Right cardiac atrium (tissue), 5 donors: ENCODE measurements around the gene HBZ. TPM values are rescaled to one million over a fixed set of nuclear protein-coding genes. Genes with fewer than 3 reads are reported as not detected.
"Not testable (repeated sequence)": the region's sequence is repeated elsewhere in the genome, so short reads cannot be mapped to it uniquely, and the experiment has no call there.

Experiments
- ATAC-seq, 2 donors: fragments of 200-7000 bp; cut with Tn5 transposase; one replicate each; pipeline versions ENCODE4 v1.8.0 to v1.9.1; 2020; ENCODE audit warnings: moderate library complexity in 2 of 2, mild to moderate bottlenecking in 1 of 2
- DNase-seq, 3 donors: peaks; one replicate each; pipeline ENCODE4 v3.0.0-alpha.2; 2020
- H3K27ac ChIP-seq: one replicate; pipeline ENCODE4 v1.5.1; 2013; ENCODE audit warnings: mild to moderate bottlenecking, low read length, control low read depth, moderate library complexity
- H3K27me3 ChIP-seq: one replicate; pipeline ENCODE4 v1.6.1; 2013; ENCODE audit not compliant: control insufficient read depth, insufficient read depth
- H3K4me1 ChIP-seq: one replicate; pipeline ENCODE4 v1.6.1; 2013; ENCODE audit warnings: low read length; ENCODE audit not compliant: control insufficient read depth, insufficient read depth
- H3K4me3 ChIP-seq: one replicate; pipeline ENCODE4 v1.5.1; 2013; ENCODE audit warnings: low read length, control low read depth
- H3K9me3 ChIP-seq: one replicate; pipeline ENCODE4 v1.6.1; 2013; ENCODE audit warnings: low read length; ENCODE audit not compliant: control insufficient read depth
- WGBS: extraction: QIAGEN DNeasy Blood & Tissue Kit; methylation state at CpG from one replicate; pipeline ENCODE4 v1.1.7; 2013; 5-methylcytosine and 5-hydroxymethylcytosine counted together
- intact Hi-C, 4 donors: fragments of 100-400 bp; cut with DNase I; formaldehyde crosslinking; loops; one replicate each; pipeline versions ENCODE4 v1.11.0 to v1.14.0; 2022 to 2023
- polyA plus RNA-seq: library from polyadenylated mRNA; stranded (reverse); fragments of 200-250 nt; gene quantifications from one replicate; pipeline ENCODE4 v1.2.3, GENCODE V29; 2013
- total RNA-seq, 4 donors: library from RNA; stranded (reverse); fragmentation: NEBNext Ultra II Directional; extraction: Animal tissue kit (Norgen Biotek cat#: 25700); gene quantifications; one replicate each; pipeline ENCODE4 v1.2.1, GENCODE V29; 2021
- donor health status: healthy with polysubstance abuse.
- donor health status: DM: no; HTN: yes; CAD: no.
- donor health status: DM: no; HTN: no; CAD: no.
- donor health status: DM: no; HTN: yes; CAD: no; lungs with severe emphysema.
- donor health status: DM: yes; HTN: yes; CAD: no.

Gene HBZ
- total and polyA plus RNA-seq, 5 donors = not detected

- Histone ChIP-seq H3K27ac (no peak overlapping the region), H3K27me3 (no peaks in the 10 kb centered on the region), H3K4me3 (peak overlapping the region; percentile 51), H3K4me1 (no peaks in the 10 kb centered on the region), H3K9me3 (no peaks in the 10 kb centered on the region)
- WGBS = 2% methylated on average over 53 of the region's 59 CpGs
- peak; percentile 57 to 68 for ATAC-seq
- intact Hi-C loops = no loop called here
- DNase-seq = peak in 2 of 3 donors; percentile 45 to 70
Measured at GRCh38 chr16:154217-155030, 2.0 kb downstream of the HBZ start.

GRCh38 chr16:155031-155398 lies 2.6 kb downstream of the HBZ start:
- H3K27me3 ChIP-seq = no peaks in the 10 kb centered on the region
- intact Hi-C loops = no loop called here
- DNase-seq = no peak
- no peaks in the 10 kb centered on the region for H3K4me1 ChIP-seq
- ATAC-seq = no peak
- H3K4me3 ChIP-seq = peak overlapping the region; percentile 51
- H3K27ac ChIP-seq = no peak overlapping the region
- no peaks in the 10 kb centered on the region for H3K9me3 ChIP-seq
- WGBS = 63% methylated on average over 7 of the region's 7 CpGs

GRCh38 chr16:159136-159849 lies 6.8 kb downstream of the HBZ start:
- Histone ChIP-seq H3K9me3 (no peaks in the 10 kb centered on the region), H3K4me3 (no peak overlapping the region), H3K27me3 (no peaks in the 10 kb centered on the region), H3K4me1 (no peaks in the 10 kb centered on the region), H3K27ac (no peak overlapping the region)
- no peak for DNase-seq
- intact Hi-C loops = no loop called here
- ATAC-seq = no peak
- 38% methylated on average over 6 of the region's 6 CpGs for WGBS

- H3K27me3 ChIP-seq, DNase-seq, H3K9me3 ChIP-seq, ATAC-seq, intact Hi-C loops, H3K27ac ChIP-seq, H3K4me1 ChIP-seq, H3K4me3 ChIP-seq: not testable (repeated sequence)
- WGBS = 72% methylated on average over 20 of the region's 20 CpGs
Measured at GRCh38 chr16:160242-160641, 7.8 kb downstream of the HBZ start.

GRCh38 chr16:160691-161190 lies 8.3 kb downstream of the HBZ start:
- H3K27me3 ChIP-seq = no peaks in the 10 kb centered on the region
- no peak overlapping the region for H3K27ac ChIP-seq
- H3K9me3 ChIP-seq = no peaks in the 10 kb centered on the region
- ATAC-seq (no peak), DNase-seq (no peak)
- no peak overlapping the region for H3K4me3 ChIP-seq
- intact Hi-C loops = no loop called here
- H3K4me1 ChIP-seq = peaks cover 1% of the 10 kb centered on the region
- WGBS = 63% methylated on average over 18 of the region's 18 CpGs

- no peak overlapping the region for H3K27ac ChIP-seq
- H3K27me3 ChIP-seq = no peaks in the 10 kb centered on the region
- peaks cover 2% of the 10 kb centered on the region for H3K4me1 ChIP-seq
- H3K9me3 ChIP-seq = no peaks in the 10 kb centered on the region
- no peak for DNase-seq
- intact Hi-C loops = no loop called here
- ATAC-seq = no peak
- 85% methylated on average over 13 of the region's 13 CpGs for WGBS
- H3K4me3 ChIP-seq = no peak overlapping the region
Measured at GRCh38 chr16:162271-162991, 10.0 kb downstream of the HBZ start.

GRCh38 chr16:163139-163538 lies 10.7 kb downstream of the HBZ start:
- H3K4me3 ChIP-seq, intact Hi-C loops, H3K27ac ChIP-seq, H3K9me3 ChIP-seq, H3K27me3 ChIP-seq, ATAC-seq, H3K4me1 ChIP-seq: not testable (repeated sequence)
- 86% methylated on average over 10 of the region's 10 CpGs for WGBS
- DNase-seq = peak in 1 of 3 donors; percentile 23

- H3K27ac ChIP-seq, intact Hi-C loops, H3K27me3 ChIP-seq, H3K4me3 ChIP-seq, H3K4me1 ChIP-seq, DNase-seq, H3K9me3 ChIP-seq: not testable (repeated sequence)
- WGBS = 23% methylated on average over 2 of the region's 3 CpGs
- ATAC-seq = peak; percentile 18 to 22
Measured at GRCh38 chr16:163696-164095, 11.3 kb downstream of the HBZ start.

- H3K9me3 ChIP-seq, H3K27ac ChIP-seq, H3K27me3 ChIP-seq, H3K4me3 ChIP-seq, DNase-seq, intact Hi-C loops, H3K4me1 ChIP-seq: not testable (repeated sequence)
- ATAC-seq = peak; percentile 22 to 36
- 0% methylated on average over 11 of the region's 80 CpGs for WGBS
Measured at GRCh38 chr16:164134-164823, 11.8 kb downstream of the HBZ start.

GRCh38 chr16:164827-165538 lies 12.5 kb downstream of the HBZ start:
- Histone ChIP-seq H3K4me1 (peaks cover 2% of the 10 kb centered on the region), H3K27me3 (no peaks in the 10 kb centered on the region), H3K9me3 (no peaks in the 10 kb centered on the region), H3K27ac (no peak overlapping the region), H3K4me3 (peak overlapping the region; percentile 1)
- intact Hi-C loops = no loop called here
- ATAC-seq = peak; percentile 33 to 37
- WGBS = 3% methylated on average over 46 of the region's 77 CpGs
- DNase-seq = peak in 1 of 3 donors; percentile 21
